ENCODE measurements around the gene MAP3K4. TPM values are rescaled to one million over a fixed set of nuclear protein-coding genes. Genes with fewer than 3 reads are reported as not detected.

MAP3K4 gene
- total RNA-seq, 1 donor from 2014 or later = 84.3 TPM

DNA sequence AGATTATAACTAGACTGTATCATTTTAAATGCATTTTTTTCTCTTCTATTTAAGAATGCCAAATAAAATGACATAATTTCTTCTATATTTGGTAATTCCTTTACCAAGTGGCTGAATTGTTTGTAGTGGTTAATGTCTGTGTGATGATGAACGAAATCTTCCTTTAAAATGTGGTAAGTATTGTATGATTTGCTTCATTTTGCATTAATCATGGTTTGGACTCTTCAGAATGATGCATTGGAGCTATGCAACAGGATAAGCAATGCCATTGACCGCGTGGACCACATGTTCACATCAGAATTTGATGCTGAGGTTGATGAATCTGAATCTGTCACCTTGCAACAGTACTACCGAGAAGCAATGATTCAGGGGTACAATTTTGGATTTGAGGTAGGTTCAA, 99.6 kb downstream of the MAP3K4 start:
- TF ChIP-seq, protein P1, sequence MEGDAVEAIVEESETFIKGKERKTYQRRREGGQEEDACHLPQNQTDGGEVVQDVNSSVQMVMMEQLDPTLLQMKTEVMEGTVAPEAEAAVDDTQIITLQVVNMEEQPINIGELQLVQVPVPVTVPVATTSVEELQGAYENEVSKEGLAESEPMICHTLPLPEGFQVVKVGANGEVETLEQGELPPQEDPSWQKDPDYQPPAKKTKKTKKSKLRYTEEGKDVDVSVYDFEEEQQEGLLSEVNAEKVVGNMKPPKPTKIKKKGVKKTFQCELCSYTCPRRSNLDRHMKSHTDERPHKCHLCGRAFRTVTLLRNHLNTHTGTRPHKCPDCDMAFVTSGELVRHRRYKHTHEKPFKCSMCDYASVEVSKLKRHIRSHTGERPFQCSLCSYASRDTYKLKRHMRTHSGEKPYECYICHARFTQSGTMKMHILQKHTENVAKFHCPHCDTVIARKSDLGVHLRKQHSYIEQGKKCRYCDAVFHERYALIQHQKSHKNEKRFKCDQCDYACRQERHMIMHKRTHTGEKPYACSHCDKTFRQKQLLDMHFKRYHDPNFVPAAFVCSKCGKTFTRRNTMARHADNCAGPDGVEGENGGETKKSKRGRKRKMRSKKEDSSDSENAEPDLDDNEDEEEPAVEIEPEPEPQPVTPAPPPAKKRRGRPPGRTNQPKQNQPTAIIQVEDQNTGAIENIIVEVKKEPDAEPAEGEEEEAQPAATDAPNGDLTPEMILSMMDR (conservative IDR thresholded peaks at IDR 0.05) = no peak
- Mint-ChIP-seq H3K9me3 (no peaks in the 10 kb centered on the region), H3K27ac (ENCODE audit: unreplicated experiment) (no peak overlapping the region), H3K4me3 (no peak overlapping the region), H3K27me3 (ENCODE audit: low read depth) (no peaks in the 10 kb centered on the region), H3K4me1 (peaks cover 14% of the 10 kb centered on the region), H3K36me3 (ENCODE audit: low read depth) (peaks cover 11% of the 10 kb centered on the region)
- no peak for DNase-seq (ENCODE audit: low read depth, low spot score)

DNA sequence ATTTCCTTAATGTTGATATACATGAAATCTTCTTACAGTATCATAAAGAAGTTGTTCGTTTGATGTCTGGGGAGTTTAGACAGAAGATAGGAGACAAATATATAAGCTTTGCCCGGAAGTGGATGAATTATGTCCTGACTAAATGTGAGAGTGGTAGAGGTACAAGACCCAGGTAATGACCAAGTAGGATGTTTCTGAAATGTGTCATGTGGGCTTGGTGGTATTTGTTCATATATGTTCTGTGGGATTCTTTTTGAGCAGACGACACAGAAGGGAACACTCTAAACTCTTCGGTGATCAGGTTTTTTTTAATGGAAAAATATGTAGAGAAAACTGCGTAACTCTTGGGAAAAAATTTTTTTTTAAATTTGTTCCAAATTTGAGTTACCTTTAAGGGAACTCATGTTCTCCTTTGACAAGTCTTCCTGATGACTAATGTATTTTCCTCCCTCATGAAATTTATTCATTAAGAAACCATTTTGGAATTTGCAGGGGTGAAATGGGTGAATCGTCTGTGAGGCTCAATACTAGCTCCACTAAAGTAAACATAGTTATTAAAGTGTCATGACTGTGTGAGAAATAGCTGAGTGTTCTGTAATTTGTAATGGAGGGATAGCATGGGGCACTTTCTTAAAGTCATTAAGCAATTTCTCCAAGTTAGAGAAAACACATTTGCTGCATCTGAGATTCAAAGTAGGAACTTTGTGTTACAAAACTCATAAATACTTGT, 100.6 kb downstream of the MAP3K4 start:
- no peaks in the 10 kb centered on the region for H3K27me3 Mint-ChIP-seq (ENCODE audit: low read depth)
- peaks cover 11% of the 10 kb centered on the region for H3K36me3 Mint-ChIP-seq (ENCODE audit: low read depth)
- no peak for DNase-seq (ENCODE audit: low read depth, low spot score)
- H3K4me3 Mint-ChIP-seq = no peak overlapping the region
- no peaks in the 10 kb centered on the region for H3K9me3 Mint-ChIP-seq
- H3K4me1 Mint-ChIP-seq = peaks cover 14% of the 10 kb centered on the region
- H3K27ac Mint-ChIP-seq (ENCODE audit: unreplicated experiment) = no peak overlapping the region
- TF ChIP-seq, protein P1 (conservative IDR thresholded peaks at IDR 0.05) = no peak

DNA sequence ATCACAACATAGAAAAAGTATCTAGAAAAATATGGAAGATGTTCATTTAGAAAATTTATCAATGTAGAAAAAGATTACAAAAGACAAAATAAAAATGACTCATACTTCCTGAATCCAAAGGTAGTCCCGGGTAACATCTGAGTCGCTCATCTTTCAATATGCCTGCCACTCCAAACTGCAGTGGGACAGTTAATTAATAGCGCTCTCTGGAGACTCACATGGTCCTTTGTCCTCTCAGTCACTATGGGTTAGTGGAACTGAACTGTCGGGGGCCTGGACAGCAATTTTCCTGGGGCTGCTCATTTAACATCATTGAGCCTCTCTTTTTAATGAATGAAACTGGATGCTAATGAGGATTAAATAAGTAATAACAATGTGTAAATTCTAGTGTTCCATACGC, 103.4 kb downstream of the MAP3K4 start:
- TF ChIP-seq, protein P1 (conservative IDR thresholded peaks at IDR 0.05) = no peak
- DNase-seq (ENCODE audit: low read depth, low spot score) = no peak
- H3K27ac Mint-ChIP-seq (ENCODE audit: unreplicated experiment) = peak overlapping the region; percentile 60
- peaks cover 11% of the 10 kb centered on the region for H3K36me3 Mint-ChIP-seq (ENCODE audit: low read depth)
- H3K27me3 Mint-ChIP-seq (ENCODE audit: low read depth) = no peaks in the 10 kb centered on the region
- H3K9me3 Mint-ChIP-seq = no peaks in the 10 kb centered on the region
- no peak overlapping the region for H3K4me3 Mint-ChIP-seq
- H3K4me1 Mint-ChIP-seq = peaks cover 14% of the 10 kb centered on the region

DNA sequence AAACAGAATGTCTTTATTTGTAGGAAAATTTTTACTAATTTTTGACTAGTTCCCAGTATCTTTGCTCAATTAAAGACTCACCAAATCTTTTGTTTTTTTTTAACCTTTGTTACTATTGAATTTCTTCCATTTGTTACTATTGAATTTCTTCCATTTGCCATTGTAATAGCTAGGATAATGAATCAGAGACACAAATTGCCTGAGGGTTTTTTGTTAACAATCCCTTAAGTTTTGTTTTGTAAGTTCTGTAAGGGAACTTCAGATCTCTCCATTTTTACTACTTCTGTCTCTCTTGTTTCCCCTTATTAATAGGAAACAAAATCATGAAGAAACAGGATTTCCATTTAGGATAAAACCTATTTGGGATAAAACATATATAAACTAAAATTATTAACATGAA, 104.3 kb downstream of the MAP3K4 start:
- no peaks in the 10 kb centered on the region for H3K9me3 Mint-ChIP-seq
- no peak overlapping the region for H3K27ac Mint-ChIP-seq (ENCODE audit: unreplicated experiment)
- no peaks in the 10 kb centered on the region for H3K27me3 Mint-ChIP-seq (ENCODE audit: low read depth)
- H3K4me1 Mint-ChIP-seq = peaks cover 14% of the 10 kb centered on the region
- peaks cover 9% of the 10 kb centered on the region for H3K36me3 Mint-ChIP-seq (ENCODE audit: low read depth)
- no peak overlapping the region for H3K4me3 Mint-ChIP-seq
- TF ChIP-seq, protein P1 (conservative IDR thresholded peaks at IDR 0.05) = no peak
- no peak for DNase-seq (ENCODE audit: low read depth, low spot score)

DNA sequence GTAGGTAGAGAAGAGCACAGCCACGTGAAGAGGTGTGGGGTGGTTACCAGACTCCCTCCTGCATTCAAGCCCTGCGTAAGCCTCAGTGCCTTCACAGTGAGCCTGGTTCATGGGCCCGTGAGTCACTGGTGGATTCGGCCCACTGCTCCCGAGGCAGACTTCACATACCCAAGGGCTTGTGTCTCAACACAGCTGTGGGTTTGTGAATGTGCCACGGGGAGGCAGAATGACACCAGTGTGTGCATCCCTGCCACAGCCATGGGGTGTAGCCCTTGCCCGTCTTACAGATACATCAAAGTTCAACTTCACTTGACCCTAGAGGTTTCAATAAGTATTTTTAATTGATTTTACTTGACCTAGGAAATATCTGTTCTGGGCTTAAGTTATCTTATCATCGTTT, 108.5 kb downstream of the MAP3K4 start:
- no peak overlapping the region for H3K27ac Mint-ChIP-seq (ENCODE audit: unreplicated experiment)

More for the DNA sequence above, 108.5 kb downstream of the MAP3K4 start:
- Mint-ChIP-seq H3K4me1 (peaks cover 10% of the 10 kb centered on the region), H3K27me3 (ENCODE audit: low read depth) (no peaks in the 10 kb centered on the region), H3K4me3 (no peak overlapping the region), H3K9me3 (no peaks in the 10 kb centered on the region), H3K36me3 (ENCODE audit: low read depth) (peaks cover 23% of the 10 kb centered on the region)
- no peak for DNase-seq (ENCODE audit: low read depth, low spot score)
- TF ChIP-seq, protein P1 (conservative IDR thresholded peaks at IDR 0.05) = no peak

All from neural crest cell (in vitro differentiated cells).